GM19452 (cell line): ENCODE results near the gene LAMB3.

ENCODE experiments used
- ATAC-seq: cut with Tn5 transposase; IDR thresholded peaks from one replicate; pipeline ENCODE4 v1.9.1; 2021; ENCODE audit not compliant: unreplicated experiment

Gene LAMB3

DNA sequence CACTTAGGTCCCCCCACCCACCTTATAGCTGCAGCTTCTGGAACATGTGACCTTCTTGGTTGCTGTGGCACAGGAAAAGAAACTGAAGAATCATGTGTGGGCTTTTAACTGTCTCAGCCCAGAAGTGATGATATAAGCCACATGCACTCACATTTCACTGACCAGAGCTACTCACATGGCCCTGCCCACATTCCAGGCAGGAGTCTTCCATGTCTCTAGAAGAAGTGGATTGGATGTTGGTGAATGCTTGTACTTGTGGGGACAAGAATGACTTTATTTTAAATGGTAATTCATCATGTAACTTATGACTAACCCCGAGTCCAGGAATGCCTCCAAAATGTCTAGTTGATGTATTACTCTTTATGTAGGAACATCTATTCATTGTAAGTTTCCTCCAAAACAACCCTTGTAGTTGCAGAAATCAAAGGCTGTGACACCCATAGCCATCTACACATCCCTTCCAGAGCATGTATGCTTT is 84.5 kb downstream of the LAMB3 start:
- no peak for ATAC-seq

DNA sequence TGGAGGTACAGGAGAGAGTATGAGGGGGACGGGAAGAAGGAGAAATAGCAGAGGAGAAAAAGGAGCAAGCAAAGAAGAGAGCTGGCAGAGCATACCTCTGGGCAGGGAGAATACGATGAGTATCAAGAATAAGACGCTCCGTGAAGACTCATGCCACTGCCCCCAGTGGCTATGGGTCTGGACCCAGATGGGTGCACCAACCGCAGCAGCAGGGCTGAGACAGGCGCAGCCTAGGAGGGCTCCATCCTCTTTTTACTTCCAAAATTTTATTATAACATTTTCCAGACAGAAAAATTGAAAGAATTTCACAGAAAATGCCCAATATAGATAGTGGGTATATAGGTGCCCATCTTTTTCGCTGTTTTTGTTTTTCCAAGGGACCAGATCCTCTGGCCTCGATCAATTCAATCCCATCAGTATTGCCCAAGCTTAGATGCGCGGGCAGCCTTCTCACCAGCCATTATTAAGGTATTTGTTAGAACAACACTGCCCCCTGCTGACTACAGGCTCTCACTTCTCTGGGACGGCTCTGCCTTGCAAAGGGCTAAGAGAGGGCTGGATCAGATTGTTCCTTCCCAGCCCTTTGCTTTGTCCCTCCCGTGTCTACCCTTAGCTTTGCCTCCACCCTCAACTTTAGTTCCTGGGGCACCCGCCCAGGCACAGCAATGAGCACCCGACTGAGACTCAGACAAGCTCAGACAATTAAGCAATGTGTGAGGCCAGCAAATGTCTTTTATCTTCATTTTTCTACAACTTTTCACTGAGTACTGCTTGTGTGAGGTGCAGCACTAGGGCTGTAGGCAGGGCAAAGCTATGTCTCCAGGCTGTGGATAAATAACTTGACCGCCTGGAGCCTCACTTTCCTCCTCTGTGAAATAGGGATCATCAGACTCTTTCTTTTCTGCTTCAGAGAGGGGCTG is 86.2 kb downstream of the LAMB3 start:
- ATAC-seq: peak; percentile 72
